Activated effector memory CD4-positive, alpha-beta T cell treated with Interleukin-2 at 50 U/mL for 16 hours (primary cell): ENCODE results near the gene BCAR3.

Experiments used
- DNase-seq: peaks from one replicate; pipeline ENCODE4 v3.0.0-alpha.2; 2020

The BCAR3 gene

GRCh38 chr1:93612510-93612909 lies 69.1 kb downstream of the BCAR3 start:
- no peak for DNase-seq

- no peak for DNase-seq
Measured at GRCh38 chr1:93611668-93612067, 70.0 kb downstream of the BCAR3 start.

GRCh38 chr1:93609536-93609935 lies 72.1 kb downstream of the BCAR3 start:
- no peak for DNase-seq

GRCh38 chr1:93608187-93609109 lies 73.2 kb downstream of the BCAR3 start:
- DNase-seq = no peak

- no peak for DNase-seq
Measured at GRCh38 chr1:93607814-93608186, 73.8 kb downstream of the BCAR3 start.

- DNase-seq = no peak
Measured at GRCh38 chr1:93605812-93606512, 75.7 kb downstream of the BCAR3 start.

GRCh38 chr1:93605026-93605568 lies 76.5 kb downstream of the BCAR3 start:
- no peak for DNase-seq

GRCh38 chr1:93604411-93604810 lies 77.2 kb downstream of the BCAR3 start:
- DNase-seq = no peak

GRCh38 chr1:93603601-93604000 lies 78.0 kb downstream of the BCAR3 start:
- no peak for DNase-seq

- no peak for DNase-seq
Measured at GRCh38 chr1:93603106-93603505, 78.5 kb downstream of the BCAR3 start.

- DNase-seq = no peak
Measured at GRCh38 chr1:93602101-93602500, 79.5 kb downstream of the BCAR3 start.

- no peak for DNase-seq
Measured at GRCh38 chr1:93601686-93602085, 80.0 kb downstream of the BCAR3 start.

- DNase-seq = no peak
Measured at GRCh38 chr1:93600663-93601062, 81.0 kb downstream of the BCAR3 start.

GRCh38 chr1:93599479-93599878 lies 82.2 kb downstream of the BCAR3 start:
- no peak for DNase-seq

GRCh38 chr1:93598861-93599439 lies 82.7 kb downstream of the BCAR3 start:
- no peak for DNase-seq

GRCh38 chr1:93598396-93598795 lies 83.2 kb downstream of the BCAR3 start:
- no peak for DNase-seq

GRCh38 chr1:93597709-93598108 lies 83.9 kb downstream of the BCAR3 start:
- DNase-seq = no peak

GRCh38 chr1:93596329-93597089 lies 85.1 kb downstream of the BCAR3 start:
- DNase-seq = no peak

- DNase-seq = no peak
Measured at GRCh38 chr1:93595743-93596142, 85.9 kb downstream of the BCAR3 start.

- DNase-seq = no peak
Measured at GRCh38 chr1:93595266-93595665, 86.4 kb downstream of the BCAR3 start.

- no peak for DNase-seq
Measured at GRCh38 chr1:93594603-93594880, 87.1 kb downstream of the BCAR3 start.

- no peak for DNase-seq
Measured at GRCh38 chr1:93593854-93594602, 87.6 kb downstream of the BCAR3 start.
